HK-2 (cell line): ENCODE measurements around the gene STAP2.

Experiments used
- DNase-seq: peaks from one replicate; pipeline ENCODE4 v3.0.0-alpha.2; 2018; ENCODE audit not compliant: unreplicated experiment

The STAP2 gene

GRCh38 chr19:4327252-4327876 lies 11.3 kb downstream of the STAP2 start:
- DNase-seq, result no peak

GRCh38 chr19:4326837-4327251 lies 11.8 kb downstream of the STAP2 start:
- no peak for DNase-seq

DNA sequence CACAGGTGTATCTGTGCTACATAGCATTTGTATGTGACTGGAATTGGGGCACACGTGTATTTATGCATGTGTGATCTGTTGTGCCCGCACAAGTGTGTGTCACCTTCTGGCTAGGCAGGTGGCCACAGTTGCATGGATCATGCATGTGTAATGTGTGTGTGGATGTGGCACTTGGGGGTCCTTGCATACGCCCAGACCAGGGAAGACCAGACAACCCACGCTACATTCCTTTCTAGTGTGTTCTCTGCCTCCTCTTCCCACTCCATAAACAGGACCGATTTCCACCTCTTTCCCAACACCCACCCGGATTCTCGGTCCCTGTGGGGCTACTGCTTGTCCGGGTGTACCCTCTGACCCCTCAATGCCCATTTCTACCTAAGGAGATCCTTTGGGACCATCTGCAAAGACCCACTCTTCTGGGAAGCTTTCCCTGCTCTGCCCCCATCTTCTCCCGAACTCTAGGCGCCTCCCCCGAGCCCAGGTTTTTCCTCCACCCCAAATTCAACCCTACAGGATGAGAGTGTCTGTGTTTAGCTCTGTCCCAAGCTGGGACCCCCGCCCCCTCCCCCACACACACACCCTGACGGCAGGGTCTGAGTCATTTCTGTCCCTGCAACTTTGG lies 12.3 kb downstream of the STAP2 start:
- DNase-seq, result no peak

DNA sequence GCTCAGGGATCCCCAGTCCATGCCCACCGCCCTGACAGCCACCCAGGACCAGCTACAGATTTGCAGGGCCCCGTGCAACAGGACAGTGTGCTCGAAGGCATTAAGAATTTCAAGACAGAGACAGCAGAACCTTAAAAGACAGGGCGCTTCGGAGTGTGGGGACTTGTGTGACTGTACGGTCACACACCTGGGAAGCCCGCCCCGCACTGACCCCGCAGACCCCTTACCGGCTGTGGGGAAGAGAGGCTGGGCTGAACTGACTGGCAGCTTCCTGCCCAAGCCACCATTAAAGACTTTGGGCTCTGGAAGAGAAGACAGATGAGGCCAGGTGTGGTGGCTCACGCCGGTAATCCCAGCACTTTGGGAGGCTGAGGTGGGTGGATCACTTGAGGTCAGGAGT lies 14.4 kb downstream of the STAP2 start:
- no peak for DNase-seq

DNA sequence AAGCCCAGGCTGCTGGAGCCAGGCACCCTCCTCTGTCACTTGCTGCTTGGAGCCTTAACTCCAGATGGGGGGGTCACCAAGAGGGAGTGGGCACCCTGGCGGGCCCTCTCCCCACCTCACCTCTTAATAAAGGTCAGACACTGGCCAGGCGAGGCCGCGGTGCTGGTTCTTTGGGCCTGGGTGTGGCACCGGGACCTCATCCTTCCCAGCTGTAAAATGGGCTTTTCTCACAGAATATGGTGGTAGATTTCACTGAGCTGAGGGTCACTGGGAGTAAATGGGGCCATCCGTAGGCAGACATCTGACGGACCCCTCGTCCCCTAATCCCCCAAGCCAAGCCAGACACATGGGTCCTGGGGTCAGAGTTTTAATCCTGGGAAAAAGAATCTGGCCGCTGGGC lies 14.9 kb downstream of the STAP2 start:
- no peak for DNase-seq

DNA sequence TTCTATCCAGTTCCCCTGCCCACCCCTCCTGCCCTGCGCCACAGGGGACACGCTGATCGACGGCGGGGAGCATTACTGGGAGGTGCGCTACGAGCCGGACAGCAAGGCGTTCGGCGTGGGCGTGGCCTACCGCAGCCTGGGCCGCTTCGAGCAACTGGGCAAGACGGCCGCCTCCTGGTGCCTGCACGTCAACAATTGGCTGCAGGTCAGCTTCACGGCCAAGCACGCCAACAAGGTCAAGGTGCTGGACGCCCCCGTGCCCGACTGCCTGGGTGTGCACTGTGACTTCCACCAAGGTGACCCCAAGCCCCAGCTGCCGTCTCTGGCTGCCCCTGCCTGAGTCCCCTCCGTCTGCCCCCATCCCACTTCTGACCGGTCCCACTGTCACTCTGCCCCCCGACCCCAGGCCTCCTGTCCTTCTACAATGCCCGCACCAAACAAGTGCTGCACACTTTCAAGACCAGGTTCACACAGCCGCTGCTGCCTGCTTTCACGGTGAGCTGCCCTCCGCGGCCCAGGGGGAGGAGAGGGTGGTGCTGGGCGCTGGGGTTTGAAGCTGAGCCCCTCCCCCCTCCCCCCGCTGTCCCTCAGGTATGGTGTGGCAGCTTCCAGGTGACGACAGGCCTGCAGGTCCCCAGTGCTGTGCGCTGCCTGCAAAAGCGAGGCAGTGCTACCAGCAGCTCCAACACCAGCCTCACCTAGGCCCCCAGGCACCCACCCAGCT lies 15.5 kb downstream of the STAP2 start:
- no peak for DNase-seq

DNA sequence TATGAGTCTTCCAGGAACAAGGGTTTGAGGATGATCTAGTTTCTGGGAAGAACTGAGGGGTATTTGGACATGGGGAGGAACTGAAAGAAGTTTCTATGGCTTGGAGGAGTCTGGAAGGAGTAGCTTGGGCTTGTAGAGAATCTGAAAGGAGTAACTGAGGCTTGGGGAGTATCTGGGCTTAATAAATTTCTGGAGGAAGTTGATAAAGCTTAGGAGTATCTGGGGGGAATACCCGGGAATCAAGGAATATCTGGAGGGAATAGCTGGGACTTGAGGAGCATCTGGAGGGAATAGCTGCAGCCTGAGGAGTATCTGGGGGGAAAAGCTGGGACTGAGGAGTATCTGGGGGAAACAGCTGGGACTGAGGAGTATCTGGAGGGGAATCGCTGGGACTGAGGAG lies 18.2 kb downstream of the STAP2 start:
- no peak for DNase-seq

DNA sequence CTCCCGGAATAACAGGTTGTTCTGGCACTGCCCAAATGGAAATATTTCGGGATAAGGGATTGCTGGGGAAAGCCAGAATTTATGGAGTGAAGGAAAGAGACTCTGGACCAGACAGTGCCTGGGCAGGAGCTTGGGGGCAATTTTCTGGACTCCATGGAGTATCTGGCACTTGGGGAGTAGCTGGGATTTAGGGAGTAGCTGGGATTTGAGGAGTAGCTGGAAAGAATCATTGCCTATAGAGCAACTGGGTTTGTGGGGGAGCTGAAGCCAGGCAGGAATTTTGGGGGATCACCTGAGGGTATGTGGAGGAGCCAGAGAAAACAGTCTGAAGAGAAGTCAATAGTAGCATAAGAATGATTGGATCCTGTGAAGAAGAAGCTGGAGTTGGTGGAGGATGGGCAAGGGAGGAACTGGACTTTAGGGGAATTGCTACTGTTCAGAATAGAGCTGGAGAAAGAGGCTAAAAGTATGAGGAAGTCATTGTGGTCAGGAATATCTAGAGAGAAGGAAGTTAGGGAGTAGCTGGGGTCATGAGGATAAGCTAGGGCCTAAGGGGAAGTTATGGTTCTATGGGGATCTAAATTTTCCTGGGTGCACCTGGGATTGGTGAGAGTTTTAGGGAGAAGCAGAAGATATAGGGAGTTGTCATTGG lies 19.4 kb downstream of the STAP2 start:
- no peak for DNase-seq

DNA sequence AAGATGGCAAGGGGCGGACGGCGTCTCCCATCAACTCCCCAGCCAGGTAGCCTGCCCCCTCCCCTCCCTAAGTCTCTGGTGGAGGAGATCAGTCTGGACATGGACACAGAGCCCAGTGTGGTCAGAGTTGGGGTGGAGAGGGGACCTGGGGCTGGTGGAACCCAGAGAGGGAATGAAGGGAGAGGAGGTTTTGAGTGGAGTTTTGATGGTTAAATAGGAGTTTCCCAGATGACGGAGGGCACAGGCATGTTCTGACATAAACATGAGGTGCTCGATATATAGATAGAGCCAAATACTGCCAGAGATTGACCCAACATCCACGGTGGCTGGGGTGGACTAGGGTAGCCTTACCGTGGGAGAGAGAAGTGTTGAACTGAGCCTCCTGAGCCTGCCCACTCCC lies 20.2 kb downstream of the STAP2 start:
- DNase-seq, result no peak

GRCh38 chr19:4316956-4317355 lies 21.7 kb downstream of the STAP2 start:
- no peak for DNase-seq

GRCh38 chr19:4313847-4314490 lies 24.7 kb downstream of the STAP2 start:
- no peak for DNase-seq

DNA sequence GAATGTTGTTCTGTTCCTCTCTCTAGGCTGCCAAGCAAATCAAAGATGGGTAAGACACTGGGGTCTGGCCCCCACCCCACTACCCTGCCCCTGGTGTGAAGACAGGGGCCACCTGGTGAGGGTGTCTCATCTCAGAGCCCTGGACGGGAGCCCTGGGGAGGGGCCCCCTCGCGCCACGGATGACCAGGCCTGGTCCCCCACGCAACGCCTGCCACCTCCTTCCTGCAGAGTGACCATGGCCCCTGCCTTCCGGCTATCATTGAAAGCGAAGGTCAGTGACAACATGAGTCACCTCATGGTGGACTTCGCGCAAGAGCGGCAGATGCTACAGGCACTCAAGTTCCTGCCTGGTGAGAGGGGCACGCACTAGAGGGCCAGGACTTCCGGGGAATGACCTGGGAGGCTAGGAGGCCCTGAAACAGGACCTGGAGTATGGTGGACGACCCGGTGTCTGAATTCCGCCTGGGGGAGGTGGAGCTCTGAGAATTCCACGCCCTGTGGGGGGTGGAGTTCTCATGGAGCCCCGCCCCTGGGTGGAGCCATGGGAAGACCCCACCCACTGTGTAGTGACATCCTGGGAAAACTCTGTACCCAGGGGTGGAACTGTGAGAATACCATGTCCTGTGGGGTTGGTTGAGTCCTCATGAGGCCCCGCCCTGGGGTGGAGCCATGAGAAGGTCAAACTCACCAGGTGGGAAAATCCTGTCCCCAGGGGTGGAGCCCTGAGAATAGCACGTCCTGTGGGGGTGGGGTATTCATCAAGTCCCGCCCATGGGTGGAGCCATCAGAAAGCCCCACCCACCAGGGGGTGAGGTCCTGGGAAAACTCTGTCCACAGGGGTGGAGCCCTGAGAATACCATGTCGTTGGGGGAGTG lies 28.1 kb downstream of the STAP2 start:
- no peak for DNase-seq

GRCh38 chr19:4305659-4306058 lies 33.0 kb downstream of the STAP2 start:
- no peak for DNase-seq

GRCh38 chr19:4305257-4305612 lies 33.4 kb downstream of the STAP2 start:
- DNase-seq, result no peak

DNA sequence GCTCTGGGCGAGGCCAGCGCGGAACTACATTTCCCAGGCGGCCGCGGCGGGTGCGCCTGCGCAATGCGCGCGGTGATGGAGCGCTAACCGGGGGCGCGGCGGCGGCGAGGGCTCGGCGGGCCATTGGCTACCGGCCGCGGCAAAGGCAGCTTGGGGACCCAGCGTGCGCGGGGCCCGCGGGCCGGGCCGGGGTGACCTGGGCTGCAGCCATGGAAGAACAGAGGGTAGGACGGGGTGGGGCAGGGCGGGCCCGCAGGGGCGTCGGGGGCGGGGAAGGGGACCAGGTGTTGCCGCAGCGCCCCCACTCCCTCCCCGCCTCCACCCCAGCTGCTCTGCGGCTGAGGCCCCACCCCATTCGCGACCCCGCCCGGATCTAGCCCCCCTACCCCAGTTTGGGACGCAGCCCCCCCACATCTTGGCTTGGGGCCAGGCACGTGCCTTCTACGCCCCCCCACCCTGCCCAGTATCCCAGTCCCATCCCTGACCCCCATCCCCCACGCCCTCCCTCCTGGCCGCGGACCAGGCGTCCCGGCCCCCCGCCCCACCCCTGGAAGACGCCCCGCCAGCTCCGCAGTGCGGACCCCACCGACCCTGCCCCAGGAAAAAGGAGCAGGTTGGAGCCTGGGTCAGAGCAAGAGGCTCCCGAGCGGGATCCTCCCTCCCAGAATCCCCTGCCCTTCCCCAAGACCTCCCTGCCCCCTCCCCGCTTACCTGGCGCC lies 33.9 kb downstream of the STAP2 start, which contains the start of gene FSD1:
Gene FSD1 (plus strand): TSS at position 61 of the 719 bp plus-strand sequence. CDS start 149 bp downstream, at position 210.
- DNase-seq, result peak; percentile 81

DNA sequence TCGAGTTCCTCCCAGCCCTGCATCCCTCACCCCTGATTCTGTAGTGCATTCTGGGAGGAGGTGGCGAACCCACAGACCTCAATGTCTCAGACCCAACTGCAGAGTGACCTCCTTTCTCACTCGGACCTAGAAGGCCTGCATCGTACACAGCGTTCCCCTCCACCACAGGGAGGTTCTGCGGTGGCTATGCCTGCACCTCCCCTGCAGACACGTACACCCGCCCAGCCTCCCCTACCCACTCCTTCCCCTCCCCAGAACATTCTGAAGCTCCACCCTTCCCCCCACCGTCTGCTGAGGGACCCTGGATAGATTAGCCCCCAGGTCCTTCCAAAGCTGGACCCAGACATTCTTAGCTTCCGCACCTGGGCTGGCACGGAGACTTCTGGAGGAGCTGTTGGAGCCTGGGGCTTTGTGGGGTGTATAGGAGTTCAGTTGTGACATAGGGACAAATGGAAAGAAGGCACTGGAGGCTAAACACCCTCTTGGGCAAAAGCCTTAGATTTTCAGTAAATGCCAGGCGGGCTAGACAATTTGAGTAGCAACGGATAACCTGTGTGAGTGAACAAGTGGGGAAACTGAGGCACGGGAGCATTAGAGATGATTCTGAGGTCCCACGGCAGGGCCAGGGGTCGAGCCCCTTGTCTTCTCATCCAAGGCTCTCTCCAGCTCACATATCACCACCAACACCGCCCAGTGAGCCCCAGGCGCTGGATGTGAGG lies 34.6 kb downstream of the STAP2 start:
- DNase-seq, result no peak

- no peak for DNase-seq
Observed at GRCh38 chr19:4302243-4302640, 36.4 kb downstream of the STAP2 start, which contains the start of gene TMIGD2. TMIGD2 (minus strand) TSS chr19:4302389; CDS start chr19:4302385, 4 bp downstream.

DNA sequence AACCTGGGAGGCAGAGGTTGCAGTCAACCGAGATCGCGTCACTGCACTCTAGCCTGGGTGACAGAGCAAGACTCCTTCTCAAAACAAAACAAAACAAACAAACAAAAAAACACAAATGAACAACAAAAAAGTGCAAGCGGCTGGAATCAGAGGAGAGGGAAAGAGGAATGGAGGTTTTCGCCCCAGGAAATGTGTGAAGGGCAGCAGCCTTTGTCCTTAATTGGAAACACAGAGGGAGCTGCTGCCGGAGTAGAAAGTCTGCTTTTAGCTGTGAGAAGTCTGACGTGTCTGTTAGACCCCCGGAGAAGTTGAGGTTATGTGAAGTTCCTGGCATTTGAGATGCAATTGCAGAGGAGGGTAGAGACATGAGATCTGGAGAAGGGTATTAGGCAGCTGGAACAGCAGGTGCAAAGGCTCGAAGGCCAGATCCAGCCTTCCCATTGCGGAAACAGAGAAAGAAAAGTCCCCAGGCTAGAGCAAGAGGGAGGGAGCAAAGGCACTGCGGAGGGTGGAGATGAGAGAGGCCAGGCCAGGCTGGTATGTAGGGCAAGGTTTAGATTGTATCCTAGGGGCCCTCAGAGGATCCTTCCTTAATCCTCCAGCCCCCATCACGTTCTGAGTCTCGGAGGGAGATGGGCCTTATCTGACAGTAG lies 36.9 kb downstream of the STAP2 start:
- DNase-seq, result no peak

DNA sequence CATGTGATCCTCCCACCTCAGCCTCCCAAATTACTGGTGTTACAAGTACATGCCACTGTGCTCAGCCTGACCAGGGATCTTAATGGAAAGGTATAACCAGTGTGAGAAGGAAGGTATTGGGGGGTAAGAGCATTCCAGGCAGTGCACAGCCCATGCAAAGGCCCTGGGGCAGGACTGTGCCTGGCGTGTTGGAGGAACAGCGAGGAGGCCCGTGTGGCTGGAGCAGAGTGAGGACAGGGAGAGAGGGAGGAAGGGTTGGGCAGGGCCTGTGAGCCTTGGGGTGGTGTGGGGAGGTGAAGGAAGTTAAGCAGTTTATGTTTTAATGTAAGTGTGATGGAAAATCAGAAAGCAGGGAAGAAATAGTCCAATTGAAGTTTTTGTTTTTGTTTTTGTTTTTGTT lies 38.0 kb downstream of the STAP2 start:
- DNase-seq, result no peak
